ENCODE results near the gene SIRT3.

SIRT3 gene

GRCh38 chr11:211295-211694 is 24.8 kb downstream of the SIRT3 start:
- Histone ChIP-seq H2BK120ac (ENCODE audit: insufficient read depth, low read length, poor library complexity) (no peak overlapping the region), H4K12ac (ENCODE audit: low read depth, low read length) (no peak overlapping the region), H2AFZ (ENCODE audit: insufficient read depth, low read length, poor library complexity) (no peak overlapping the region), H3K23ac (ENCODE audit: low read length) (no peak overlapping the region), H3K9ac (ENCODE audit: low read length) (no peak overlapping the region), H2BK5ac (ENCODE audit: low read depth, low read length, poor library complexity) (no peak overlapping the region), H2AK5ac (ENCODE audit: low read length) (no peak overlapping the region), H3K4me3 (ENCODE audit: low read depth, low read length) (no peak overlapping the region), H3K14ac (ENCODE audit: low read length) (no peak overlapping the region), H3K36me3 (ENCODE audit: control insufficient read depth in 1 of 2, insufficient read depth in 2 of 2, low read length in 2 of 2) (peaks cover 63 to 65% of the 10 kb centered on the region in 2 experiments), H3K79me2 (ENCODE audit: control insufficient read depth, insufficient read depth, low read length, poor library complexity) (peaks cover 34% of the 10 kb centered on the region), H4K91ac (ENCODE audit: low read depth, low read length) (no peak overlapping the region), H3K18ac (ENCODE audit: low read length) (no peak overlapping the region), H3K27me3 (ENCODE audit: insufficient read depth, low read length) (no peaks in the 10 kb centered on the region), H3K27ac (ENCODE audit: low read depth, low read length) (no peak overlapping the region), H3K79me1 (ENCODE audit: low read length) (peaks cover 24% of the 10 kb centered on the region), H3K4me2 (ENCODE audit: low read length) (no peak overlapping the region), H3K4ac (ENCODE audit: low read depth, low read length) (no peak overlapping the region), H2BK12ac (ENCODE audit: low read length) (no peak overlapping the region), H3K9me3 (ENCODE audit: insufficient read depth, low read depth, low read length) (no peaks in the 10 kb centered on the region), H4K8ac (ENCODE audit: low read depth, low read length) (no peak overlapping the region), H3K4me1 (ENCODE audit: control insufficient read depth in 1 of 2, insufficient read depth in 2 of 2, low read length in 2 of 2) (peaks cover 16 to 26% of the 10 kb centered on the region in 2 experiments)
- no CpG with 5 or more reads among the region's 5 CpGs for WGBS (ENCODE audit: extremely low coverage, insufficient coverage, insufficient read length)
- DNase-seq = no peak

DNA sequence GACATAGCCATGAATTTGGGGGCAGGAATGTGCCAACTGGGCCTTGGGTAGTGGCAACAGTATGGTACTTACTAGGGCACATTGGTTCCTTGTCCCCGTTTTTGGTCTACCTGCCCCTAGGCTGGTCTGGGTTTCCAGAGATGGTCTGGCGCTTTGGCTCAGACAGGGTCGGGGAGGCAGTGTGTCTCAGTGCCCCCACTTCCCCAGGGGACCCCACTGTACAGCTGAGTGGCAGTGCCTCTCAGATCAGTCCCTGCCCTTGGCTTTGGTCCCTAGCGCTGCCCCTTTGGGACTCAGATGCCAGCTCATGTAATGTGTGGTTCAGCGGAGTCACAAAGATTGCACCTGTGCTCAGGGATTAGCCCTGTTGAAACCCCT is 25.4 kb downstream of the SIRT3 start:
- Histone ChIP-seq H3K27ac (ENCODE audit: low read depth, low read length) (peak overlapping the region; percentile 24), H3K79me2 (ENCODE audit: control insufficient read depth, insufficient read depth, low read length, poor library complexity) (peaks cover 37% of the 10 kb centered on the region), H4K91ac (ENCODE audit: low read depth, low read length) (no peak overlapping the region), H3K4ac (ENCODE audit: low read depth, low read length) (peak overlapping the region; percentile 12), H4K8ac (ENCODE audit: low read depth, low read length) (no peak overlapping the region), H2BK120ac (ENCODE audit: insufficient read depth, low read length, poor library complexity) (no peak overlapping the region), H3K9ac (ENCODE audit: low read length) (no peak overlapping the region), H3K4me3 (ENCODE audit: low read depth, low read length) (no peak overlapping the region), H3K14ac (ENCODE audit: low read length) (no peak overlapping the region), H4K12ac (ENCODE audit: low read depth, low read length) (no peak overlapping the region), H3K9me3 (ENCODE audit: insufficient read depth, low read depth, low read length) (no peaks in the 10 kb centered on the region), H2AK5ac (ENCODE audit: low read length) (no peak overlapping the region), H3K79me1 (ENCODE audit: low read length) (peaks cover 24% of the 10 kb centered on the region), H2AFZ (ENCODE audit: insufficient read depth, low read length, poor library complexity) (no peak overlapping the region), H3K4me1 (ENCODE audit: control insufficient read depth in 1 of 2, insufficient read depth in 2 of 2, low read length in 2 of 2) (peaks cover 19 to 31% of the 10 kb centered on the region in 2 experiments), H3K18ac (ENCODE audit: low read length) (peak overlapping the region; percentile 21), H3K27me3 (ENCODE audit: insufficient read depth, low read length) (no peaks in the 10 kb centered on the region), H2BK12ac (ENCODE audit: low read length) (no peak overlapping the region), H3K23ac (ENCODE audit: low read length) (no peak overlapping the region), H3K36me3 (ENCODE audit: control insufficient read depth in 1 of 2, insufficient read depth in 2 of 2, low read length in 2 of 2) (peaks cover 62 to 64% of the 10 kb centered on the region in 2 experiments), H2BK5ac (ENCODE audit: low read depth, low read length, poor library complexity) (peak overlapping the region; percentile 3), H3K4me2 (ENCODE audit: low read length) (peak overlapping the region; percentile 92)
- no peak for DNase-seq
- no CpG with 5 or more reads among the region's 5 CpGs for WGBS (ENCODE audit: extremely low coverage, insufficient coverage, insufficient read length)

DNA sequence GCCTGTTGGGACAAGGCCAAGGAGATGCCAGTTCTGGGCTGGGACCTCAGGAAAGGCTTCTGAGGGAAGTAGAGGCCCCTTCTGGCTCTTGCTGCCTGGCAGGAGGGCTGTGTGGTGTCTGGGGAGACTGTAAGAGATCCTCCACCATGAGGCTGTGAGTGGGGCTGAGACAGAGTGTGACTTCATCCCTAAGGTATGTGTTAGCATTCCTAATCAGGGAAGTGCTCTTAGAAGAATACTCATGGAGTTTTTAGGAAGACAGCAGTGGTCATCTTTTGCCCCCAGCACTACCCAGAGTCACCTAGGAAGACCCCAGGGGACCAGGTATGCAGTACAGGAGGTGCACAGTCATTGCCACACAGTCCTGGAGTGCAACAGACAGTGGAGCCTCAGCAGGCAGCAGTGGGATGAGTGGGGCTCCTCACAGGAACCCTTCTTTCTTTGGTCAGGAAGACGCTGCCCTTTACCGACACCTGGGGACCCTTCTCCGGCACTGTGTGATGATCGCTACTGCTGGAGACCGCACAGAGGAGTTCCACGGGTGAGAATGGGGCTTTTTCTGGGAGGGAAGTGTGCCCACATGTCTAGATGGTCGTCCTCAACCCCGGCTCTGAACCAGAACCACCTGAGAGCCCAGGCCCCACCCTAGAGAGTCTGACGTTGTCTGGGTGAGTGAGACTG is 25.9 kb downstream of the SIRT3 start:
- no peak overlapping the region for H3K23ac ChIP-seq (ENCODE audit: low read length)
- peak; percentile 40 to 60 for DNase-seq
- peak overlapping the region; percentile 93 for H3K4ac ChIP-seq (ENCODE audit: low read depth, low read length)
- H2BK12ac ChIP-seq (ENCODE audit: low read length) = peak overlapping the region; percentile 47
- peak overlapping the region; percentile 74 for H4K91ac ChIP-seq (ENCODE audit: low read depth, low read length)
- H3K27ac ChIP-seq (ENCODE audit: low read depth, low read length) = peak overlapping the region; percentile 75
- no peak overlapping the region for H3K4me3 ChIP-seq (ENCODE audit: low read depth, low read length)
- H3K79me2 ChIP-seq (ENCODE audit: control insufficient read depth, insufficient read depth, low read length, poor library complexity) = peaks cover 37% of the 10 kb centered on the region
- no peaks in the 10 kb centered on the region for H3K27me3 ChIP-seq (ENCODE audit: insufficient read depth, low read length)
- peaks cover 61 to 64% of the 10 kb centered on the region in 2 experiments for H3K36me3 ChIP-seq (ENCODE audit: control insufficient read depth in 1 of 2, insufficient read depth in 2 of 2, low read length in 2 of 2)
- WGBS (ENCODE audit: extremely low coverage, insufficient coverage, insufficient read length) = no CpG with 5 or more reads among the region's 9 CpGs
- H4K8ac ChIP-seq (ENCODE audit: low read depth, low read length) = peak overlapping the region; percentile 8
- H3K9me3 ChIP-seq (ENCODE audit: insufficient read depth, low read depth, low read length) = no peaks in the 10 kb centered on the region
- peaks cover 24 to 37% of the 10 kb centered on the region in 2 experiments for H3K4me1 ChIP-seq (ENCODE audit: control insufficient read depth in 1 of 2, insufficient read depth in 2 of 2, low read length in 2 of 2)
- peak overlapping the region; percentile 92 for H3K4me2 ChIP-seq (ENCODE audit: low read length)
- peak overlapping the region; percentile 63 for H3K18ac ChIP-seq (ENCODE audit: low read length)
- peak overlapping the region; percentile 23 for H3K9ac ChIP-seq (ENCODE audit: low read length)
- H2AK5ac ChIP-seq (ENCODE audit: low read length) = peak overlapping the region; percentile 82
- H3K14ac ChIP-seq (ENCODE audit: low read length) = peak overlapping the region; percentile 35
- H2AFZ ChIP-seq (ENCODE audit: insufficient read depth, low read length, poor library complexity) = no peak overlapping the region
- peaks cover 24% of the 10 kb centered on the region for H3K79me1 ChIP-seq (ENCODE audit: low read length)
- H4K12ac ChIP-seq (ENCODE audit: low read depth, low read length) = no peak overlapping the region
- H2BK5ac ChIP-seq (ENCODE audit: low read depth, low read length, poor library complexity) = peak overlapping the region; percentile 60
- peak overlapping the region; percentile 25 for H2BK120ac ChIP-seq (ENCODE audit: insufficient read depth, low read length, poor library complexity)

DNA sequence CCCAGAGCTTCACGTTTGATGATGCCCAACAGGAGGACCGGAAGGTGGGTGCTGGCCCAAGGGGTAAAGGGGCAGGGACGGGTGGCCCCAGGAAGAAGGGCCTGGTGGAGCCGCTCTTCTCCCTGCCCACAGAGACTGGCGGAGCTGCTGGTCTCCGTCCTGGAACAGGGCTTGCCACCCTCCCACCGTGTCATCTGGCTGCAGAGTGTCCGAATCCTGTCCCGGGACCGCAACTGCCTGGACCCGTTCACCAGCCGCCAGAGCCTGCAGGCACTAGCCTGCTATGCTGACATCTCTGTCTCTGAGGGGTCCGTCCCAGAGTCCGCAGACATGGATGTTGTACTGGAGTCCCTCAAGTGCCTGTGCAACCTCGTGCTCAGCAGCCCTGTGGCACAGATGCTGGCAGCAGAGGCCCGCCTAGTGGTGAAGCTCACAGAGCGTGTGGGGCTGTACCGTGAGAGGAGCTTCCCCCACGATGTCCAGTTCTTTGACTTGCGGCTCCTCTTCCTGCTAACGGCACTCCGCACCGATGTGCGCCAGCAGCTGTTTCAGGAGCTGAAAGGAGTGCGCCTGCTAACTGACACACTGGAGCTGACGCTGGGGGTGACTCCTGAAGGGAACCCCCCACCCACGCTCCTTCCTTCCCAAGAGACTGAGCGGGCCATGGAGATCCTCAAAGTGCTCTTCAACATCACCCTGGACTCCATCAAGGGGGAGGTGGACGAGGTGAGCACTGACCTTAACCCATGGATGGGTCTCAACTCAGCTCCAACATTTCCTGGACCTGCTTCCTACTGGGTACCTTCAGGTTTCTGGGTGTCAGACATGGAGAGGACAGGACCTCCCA is 26.6 kb downstream of the SIRT3 start:
- peak overlapping the region; percentile 79 for H3K9ac ChIP-seq (ENCODE audit: low read length)
- DNase-seq = no peak
- H4K12ac ChIP-seq (ENCODE audit: low read depth, low read length) = peak overlapping the region; percentile 68
- H2BK12ac ChIP-seq (ENCODE audit: low read length) = peak overlapping the region; percentile 47
- peak overlapping the region; percentile 82 for H2AK5ac ChIP-seq (ENCODE audit: low read length)
- peak overlapping the region; percentile 75 for H3K27ac ChIP-seq (ENCODE audit: low read depth, low read length)
- H4K8ac ChIP-seq (ENCODE audit: low read depth, low read length) = peak overlapping the region; percentile 75
- peak overlapping the region; percentile 83 for H3K18ac ChIP-seq (ENCODE audit: low read length)
- peaks cover 37% of the 10 kb centered on the region for H3K79me2 ChIP-seq (ENCODE audit: control insufficient read depth, insufficient read depth, low read length, poor library complexity)
- no peaks in the 10 kb centered on the region for H3K9me3 ChIP-seq (ENCODE audit: insufficient read depth, low read depth, low read length)
- peak overlapping the region; percentile 81 for H3K14ac ChIP-seq (ENCODE audit: low read length)
- peaks cover 24 to 38% of the 10 kb centered on the region in 2 experiments for H3K4me1 ChIP-seq (ENCODE audit: control insufficient read depth in 1 of 2, insufficient read depth in 2 of 2, low read length in 2 of 2)
- peak overlapping the region; percentile 6 for H2AFZ ChIP-seq (ENCODE audit: insufficient read depth, low read length, poor library complexity)
- no CpG with 5 or more reads among the region's 29 CpGs for WGBS (ENCODE audit: extremely low coverage, insufficient coverage, insufficient read length)
- H3K79me1 ChIP-seq (ENCODE audit: low read length) = peaks cover 24% of the 10 kb centered on the region
- peak overlapping the region; percentile 74 for H4K91ac ChIP-seq (ENCODE audit: low read depth, low read length)
- H3K4me3 ChIP-seq (ENCODE audit: low read depth, low read length) = peak overlapping the region; percentile 94
- H3K27me3 ChIP-seq (ENCODE audit: insufficient read depth, low read length) = no peaks in the 10 kb centered on the region
- peak overlapping the region; percentile 25 for H2BK120ac ChIP-seq (ENCODE audit: insufficient read depth, low read length, poor library complexity)
- peak overlapping the region; percentile 60 for H2BK5ac ChIP-seq (ENCODE audit: low read depth, low read length, poor library complexity)
- peaks cover 64 to 65% of the 10 kb centered on the region in 2 experiments for H3K36me3 ChIP-seq (ENCODE audit: control insufficient read depth in 1 of 2, insufficient read depth in 2 of 2, low read length in 2 of 2)
- H3K4me2 ChIP-seq (ENCODE audit: low read length) = peak overlapping the region; percentile 92
- H3K23ac ChIP-seq (ENCODE audit: low read length) = no peak overlapping the region
- peak overlapping the region; percentile 93 for H3K4ac ChIP-seq (ENCODE audit: low read depth, low read length)
